Measurements from ENCODE around the gene PTPRN2. TPM values are rescaled to one million over a fixed set of nuclear protein-coding genes. Genes with fewer than 3 reads are reported as not detected.

Gene PTPRN2
- total and polyA plus RNA-seq, 2 donors (not counting 3 experiments of a cell fraction or from before 2014, with no cell fraction given), result 0.62 to 0.88 TPM

DNA sequence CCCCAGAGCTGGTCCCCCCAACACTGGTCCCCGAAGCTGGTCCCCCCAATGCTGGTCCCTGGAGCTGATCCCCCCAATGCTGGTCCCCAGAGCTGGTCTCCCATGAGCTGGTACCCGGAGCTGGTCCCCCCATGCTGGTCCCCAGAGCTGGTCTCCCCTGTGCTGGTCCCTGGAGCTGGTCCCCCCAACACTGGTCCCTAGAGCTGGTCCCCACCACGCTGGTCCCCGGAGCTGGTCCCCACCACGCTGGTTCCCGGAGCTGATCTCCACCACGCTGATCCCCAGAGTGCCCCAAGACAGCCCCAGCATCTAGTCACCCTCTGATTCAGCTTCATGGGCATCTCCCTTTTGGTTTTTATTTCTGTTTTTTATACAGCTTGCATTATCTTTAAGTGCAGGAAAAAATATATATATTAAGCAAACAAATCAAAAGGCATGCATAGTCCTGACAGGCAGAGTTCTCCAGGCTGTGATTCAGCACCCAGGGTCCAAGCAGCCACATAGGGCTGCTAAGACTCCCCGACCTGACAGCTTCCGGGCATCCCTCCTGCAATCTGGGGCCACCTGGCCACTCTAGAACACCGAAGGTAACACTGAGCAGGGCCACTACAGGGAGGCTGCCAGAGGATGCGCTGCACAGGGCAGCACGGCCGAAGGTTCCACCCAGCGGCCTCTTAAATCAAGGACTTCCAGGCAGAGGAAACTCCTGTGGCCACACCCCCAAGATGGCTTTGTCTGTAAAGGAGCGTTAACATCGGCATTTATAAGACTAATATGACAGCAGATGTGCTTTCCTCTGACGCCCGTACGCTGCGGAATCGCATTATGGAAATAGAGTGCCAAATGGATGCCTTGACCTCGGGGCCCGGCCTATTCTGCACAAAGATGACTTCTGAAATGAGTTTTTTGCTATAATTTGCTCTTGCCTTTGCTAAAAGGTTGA, 215.0 kb downstream of the PTPRN2 start:
- DNase-seq (ENCODE audit: low read depth, low spot score), result no peak
- BruUV-seq (replicated peaks), result no TSS peak
- dilution Hi-C loops (cut with MboI; ENCODE audit: extremely low pct_ligation_motif_present, low sequenced_read_pairs) (no loop called here), intact Hi-C loops (cut with micrococcal nuclease) (no loop called here)
- no peaks in the 10 kb centered on the region for H3K27me3 ChIP-seq (ENCODE audit: control insufficient read depth in 2 of 2, insufficient read depth in 2 of 2, low read length in 2 of 2)
- H3K27ac ChIP-seq (ENCODE audit: insufficient read depth, low read depth, low read length), result no peak overlapping the region
- ChIA-PET CTCF (no interaction called here), POLR2A (no interaction called here)
- no peak for TF ChIP-seq POLR2A (IDR thresholded peaks at IDR 0.05; ENCODE audit: low read depth, low read length)
- TF ChIP-seq JUN (IDR thresholded peaks at IDR 0.05; ENCODE audit: borderline replicate concordance, insufficient read depth, insufficient read length, low read depth), result no peak
- TF ChIP-seq, protein P1, sequence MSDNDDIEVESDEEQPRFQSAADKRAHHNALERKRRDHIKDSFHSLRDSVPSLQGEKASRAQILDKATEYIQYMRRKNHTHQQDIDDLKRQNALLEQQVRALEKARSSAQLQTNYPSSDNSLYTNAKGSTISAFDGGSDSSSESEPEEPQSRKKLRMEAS (IDR thresholded peaks at IDR 0.05; ENCODE audit: insufficient read depth, insufficient read length), result no peak
- no peak for TF ChIP-seq GATA2 (IDR thresholded peaks at IDR 0.05; ENCODE audit: insufficient read depth, insufficient read length, low read depth, low read length)
- TF ChIP-seq POLR2AphosphoS5 (IDR thresholded peaks at IDR 0.05; ENCODE audit: insufficient read depth, low read depth, low read length), result no peak
- TF ChIP-seq MYC (IDR thresholded peaks at IDR 0.05; ENCODE audit: low read depth, low read length), result no peak
- TF ChIP-seq EZH2 (IDR thresholded peaks at IDR 0.05; ENCODE audit: borderline replicate concordance, low read depth, low read length, severe bottlenecking), result no peak
- TF ChIP-seq FOS (IDR thresholded peaks at IDR 0.05; ENCODE audit: borderline replicate concordance, insufficient read depth, low read length), result no peak
- TF ChIP-seq, protein P2, sequence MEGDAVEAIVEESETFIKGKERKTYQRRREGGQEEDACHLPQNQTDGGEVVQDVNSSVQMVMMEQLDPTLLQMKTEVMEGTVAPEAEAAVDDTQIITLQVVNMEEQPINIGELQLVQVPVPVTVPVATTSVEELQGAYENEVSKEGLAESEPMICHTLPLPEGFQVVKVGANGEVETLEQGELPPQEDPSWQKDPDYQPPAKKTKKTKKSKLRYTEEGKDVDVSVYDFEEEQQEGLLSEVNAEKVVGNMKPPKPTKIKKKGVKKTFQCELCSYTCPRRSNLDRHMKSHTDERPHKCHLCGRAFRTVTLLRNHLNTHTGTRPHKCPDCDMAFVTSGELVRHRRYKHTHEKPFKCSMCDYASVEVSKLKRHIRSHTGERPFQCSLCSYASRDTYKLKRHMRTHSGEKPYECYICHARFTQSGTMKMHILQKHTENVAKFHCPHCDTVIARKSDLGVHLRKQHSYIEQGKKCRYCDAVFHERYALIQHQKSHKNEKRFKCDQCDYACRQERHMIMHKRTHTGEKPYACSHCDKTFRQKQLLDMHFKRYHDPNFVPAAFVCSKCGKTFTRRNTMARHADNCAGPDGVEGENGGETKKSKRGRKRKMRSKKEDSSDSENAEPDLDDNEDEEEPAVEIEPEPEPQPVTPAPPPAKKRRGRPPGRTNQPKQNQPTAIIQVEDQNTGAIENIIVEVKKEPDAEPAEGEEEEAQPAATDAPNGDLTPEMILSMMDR (IDR thresholded peaks at IDR 0.05; ENCODE audit: extremely low read depth in 1 of 2, insufficient read depth in 1 of 2, low read depth in 1 of 2, low read length in 2 of 2), result no peak
- no peaks in the 10 kb centered on the region for H4K20me1 ChIP-seq (replicated peaks; ENCODE audit: control insufficient read depth, extremely low read depth, insufficient read depth, low read length)
- H3K4me3 ChIP-seq (replicated peaks in 1 of 3; ENCODE audit: insufficient read depth in 1 of 3, low read depth in 1 of 3, low read length in 3 of 3), result no peak overlapping the region
- no peaks in the 10 kb centered on the region for H3K9me1 ChIP-seq (replicated peaks; ENCODE audit: control insufficient read depth, extremely low read depth, insufficient read depth, low read length)
- no peak overlapping the region for H3K9ac ChIP-seq (replicated peaks; ENCODE audit: extremely low read depth, insufficient read depth, low read length)
- H3K4me1 ChIP-seq (ENCODE audit: control insufficient read depth, extremely low read depth, insufficient read depth, low read length), result no peaks in the 10 kb centered on the region
- no peaks in the 10 kb centered on the region for H3K79me2 ChIP-seq (ENCODE audit: control insufficient read depth, insufficient read depth, low read length)
- no peak for FAIRE-seq
- H3K4me2 ChIP-seq (ENCODE audit: insufficient read depth, low read length), result no peak overlapping the region
- H3K9me3 ChIP-seq (replicated peaks; ENCODE audit: control insufficient read depth, insufficient read depth, low read length), result peaks cover 5% of the 10 kb centered on the region
- H2AFZ ChIP-seq (ENCODE audit: low read depth, low read length), result no peak overlapping the region
- no peaks in the 10 kb centered on the region for H3K36me3 ChIP-seq (ENCODE audit: control insufficient read depth in 2 of 2, extremely low read depth in 1 of 2, insufficient read depth in 2 of 2, low read length in 2 of 2)

All from endothelial cell of umbilical vein (primary cell).